Loucy (cell line): ENCODE results near the gene PPP1R16B.

Experiments used
- H2AFZ ChIP-seq: fragments of 200-600 bp; sonication (generic); 2 replicates; pipeline ENCODE4 v1.6.0; 2016; ENCODE audit warnings: antibody characterized with exemption, mild to moderate bottlenecking, low read length, moderate library complexity
- H3F3A ChIP-seq: fragments of 200-600 bp; 2 replicates; pipeline ENCODE4 v1.6.0; 2016; ENCODE audit warnings: antibody characterized with exemption, low read depth, mild to moderate bottlenecking
- H3K27me3 ChIP-seq: fragments of 200-600 bp; sonication (generic); 2 replicates; pipeline ENCODE4 v1.6.1; 2014; ENCODE audit warnings: low read length, mild to moderate bottlenecking; ENCODE audit not compliant: insufficient read depth, poor library complexity, severe bottlenecking
- H3K36me3 ChIP-seq: fragments of 200-600 bp; sonication (generic); 2 replicates; pipeline ENCODE4 v1.6.1; 2016; ENCODE audit warnings: low read length; ENCODE audit not compliant: insufficient read depth
- H3K4me1 ChIP-seq: fragments of 200-600 bp; sonication (generic); 2 replicates; pipeline ENCODE4 v1.5.1; 2014; ENCODE audit warnings: low read length, mild to moderate bottlenecking; ENCODE audit not compliant: insufficient read depth, poor library complexity, severe bottlenecking
- H3K4me2 ChIP-seq: fragments of 200-600 bp; sonication (generic); 2 replicates; pipeline ENCODE4 v1.6.0; 2014; ENCODE audit warnings: antibody characterized with exemption, low read length, low read depth, mild to moderate bottlenecking; ENCODE audit not compliant: poor library complexity, severe bottlenecking
- H3K4me3 ChIP-seq: fragments of 200-600 bp; sonication (generic); 2 replicates; pipeline ENCODE4 v1.5.1; 2014; ENCODE audit warnings: low read length, mild to moderate bottlenecking, mixed read lengths; ENCODE audit not compliant: poor library complexity, severe bottlenecking
- H3K79me2 ChIP-seq: fragments of 200-600 bp; sonication (generic); 2 replicates; pipeline ENCODE4 v1.6.1; 2014; ENCODE audit warnings: low read length; ENCODE audit not compliant: insufficient read depth
- H3K9ac ChIP-seq: fragments of 200-600 bp; sonication (generic); 2 replicates; pipeline ENCODE4 v1.6.0; 2014; ENCODE audit warnings: mild to moderate bottlenecking, low read depth, low read length, moderate library complexity; ENCODE audit not compliant: poor library complexity, severe bottlenecking
- H3K9me2 ChIP-seq: fragments of 200-600 bp; sonication (generic); replicated peaks from 2 replicates; pipeline ENCODE4 v1.6.1; 2016; ENCODE audit warnings: low read depth, low read length, mixed read lengths
- H3K9me3 ChIP-seq: fragments of 200-600 bp; sonication (generic); 2 replicates; pipeline ENCODE4 v1.6.1; 2014; ENCODE audit warnings: mild to moderate bottlenecking, antibody characterized with exemption, low read length, low read depth; ENCODE audit not compliant: insufficient read depth
- H4K20me1 ChIP-seq: fragments of 200-600 bp; sonication (generic); 2 replicates; pipeline ENCODE4 v1.6.0; 2014; ENCODE audit warnings: antibody characterized with exemption, low read length, mild to moderate bottlenecking; ENCODE audit not compliant: insufficient read depth, poor library complexity, severe bottlenecking
- CTCF ChIP-seq: fragments of 200-600 bp; sonication (generic); conservative IDR thresholded peaks from 2 replicates; pipeline ENCODE4 v1.5.1; 2014; ENCODE audit warnings: mild to moderate bottlenecking, antibody characterized with exemption, low read length
- EZH2phosphoT487 ChIP-seq: fragments of 200-600 bp; IDR thresholded peaks from 2 replicates; pipeline ENCODE4 v1.6.1; 2018; ENCODE audit warnings: antibody characterized with exemption, mild to moderate bottlenecking, moderate library complexity, borderline replicate concordance

PPP1R16B gene

GRCh38 chr20:38900606-38901005 is 95.1 kb downstream of the PPP1R16B start:
- no peak overlapping the region for H3K4me2 ChIP-seq
- H3K9ac ChIP-seq = no peak overlapping the region
- H3K4me3 ChIP-seq = no peak overlapping the region
- no peak overlapping the region for H2AFZ ChIP-seq
- no peaks in the 10 kb centered on the region for H3K9me2 ChIP-seq
- H4K20me1 ChIP-seq = no peaks in the 10 kb centered on the region
- H3K36me3 ChIP-seq = peaks cover 56% of the 10 kb centered on the region; the same call in 1 of the 2 replicates
- no peaks in the 10 kb centered on the region for H3K79me2 ChIP-seq
- no peaks in the 10 kb centered on the region for H3F3A ChIP-seq
- no peaks in the 10 kb centered on the region for H3K9me3 ChIP-seq
- no peaks in the 10 kb centered on the region for H3K27me3 ChIP-seq
- H3K4me1 ChIP-seq = no peaks in the 10 kb centered on the region
- TF ChIP-seq EZH2phosphoT487 = no peak
- no peak for TF ChIP-seq CTCF

GRCh38 chr20:38902601-38903000 is 97.1 kb downstream of the PPP1R16B start:
- Histone ChIP-seq H3K4me3 (no peak overlapping the region), H3K9me3 (no peaks in the 10 kb centered on the region), H3K4me2 (no peak overlapping the region), H3K36me3 (peaks cover 59% of the 10 kb centered on the region; the same call in 1 of the 2 replicates), H3F3A (no peaks in the 10 kb centered on the region), H3K79me2 (no peaks in the 10 kb centered on the region), H3K9me2 (no peaks in the 10 kb centered on the region), H3K4me1 (no peaks in the 10 kb centered on the region), H3K27me3 (no peaks in the 10 kb centered on the region), H4K20me1 (no peaks in the 10 kb centered on the region), H2AFZ (no peak overlapping the region), H3K9ac (no peak overlapping the region)
- TF ChIP-seq CTCF (no peak), EZH2phosphoT487 (no peak)

- no peaks in the 10 kb centered on the region for H3K9me3 ChIP-seq
- no peaks in the 10 kb centered on the region for H3F3A ChIP-seq
- H3K4me1 ChIP-seq = no peaks in the 10 kb centered on the region
- H3K4me2 ChIP-seq = no peak overlapping the region
- no peak overlapping the region for H2AFZ ChIP-seq
- no peaks in the 10 kb centered on the region for H3K9me2 ChIP-seq
- no peaks in the 10 kb centered on the region for H4K20me1 ChIP-seq
- no peak overlapping the region for H3K4me3 ChIP-seq
- no peaks in the 10 kb centered on the region for H3K27me3 ChIP-seq
- H3K36me3 ChIP-seq = peaks cover 63% of the 10 kb centered on the region; the same call in 1 of the 2 replicates
- TF ChIP-seq CTCF = no peak
- TF ChIP-seq EZH2phosphoT487 = no peak
- H3K79me2 ChIP-seq = no peaks in the 10 kb centered on the region
- no peak overlapping the region for H3K9ac ChIP-seq
These were observed 97.8 kb downstream of the PPP1R16B start for GRCh38 chr20:38903335-38903734.
